K562 (cell line): Measurements from ENCODE around the gene STX1A. TPM values are rescaled to one million over a fixed set of nuclear protein-coding genes. Genes with fewer than 3 reads are reported as not detected.

Experiments used
- CHD1 ChIP-seq: fragments of 200-600 bp; sonication (generic); IDR thresholded peaks from one replicate; pipeline ENCODE4 v1.6.1; 2012; ENCODE audit warnings: mild to moderate bottlenecking, moderate library complexity, low read length, inconsistent platforms
- ESRRB ChIP-seq: fragments of 250-450 bp; sonication (Bioruptor Pico); IDR thresholded peaks from 2 replicates; pipeline ENCODE4 v1.5.0; 2020; ENCODE audit warnings: mild to moderate bottlenecking, moderate library complexity, borderline replicate concordance
- FOXK2 ChIP-seq, 2 experiments: fragments of 450-650 bp; IDR thresholded peaks in 1 of 2; conservative IDR thresholded peaks in 1 of 2; 2 replicates each; pipeline ENCODE4 v1.6.1; 2016; ENCODE audit warnings: low read depth in 2 of 2, mild to moderate bottlenecking in 1 of 2
- GATAD2A ChIP-seq: fragments of 450-650 bp; IDR thresholded peaks from 2 replicates; pipeline ENCODE4 v1.6.1; 2017
- GTF2F1 ChIP-seq: IDR thresholded peaks from 2 replicates; pipeline ENCODE4 v1.6.1; 2011; ENCODE audit warnings: low read depth, low read length, improper control_type of control experiment
- HDAC2 ChIP-seq: fragments of 450-650 bp; IDR thresholded peaks from 2 replicates; pipeline ENCODE4 v1.6.1; 2016; ENCODE audit warnings: mild to moderate bottlenecking
- NUFIP1 ChIP-seq: fragments of 450-650 bp; IDR thresholded peaks from 2 replicates; pipeline ENCODE4 v1.6.1; 2018; ENCODE audit not compliant: partially characterized antibody
- POLR2H ChIP-seq: IDR thresholded peaks from 2 replicates; pipeline ENCODE4 v1.6.1; 2016; ENCODE audit warnings: missing genetic modification characterization, low read depth, mild to moderate bottlenecking, control low read depth, missing compliant biosample characterization, moderate library complexity
- RBFOX2 ChIP-seq: fragments of 200-400 bp; formaldehyde crosslinking; IDR thresholded peaks from 2 replicates; pipeline ENCODE4 v1.6.1; 2017; ENCODE audit warnings: low read depth, mild to moderate bottlenecking, low read length, moderate library complexity
- SIRT6 ChIP-seq: IDR thresholded peaks from one replicate; pipeline ENCODE4 v1.6.1; 2012; ENCODE audit warnings: low read depth, mild to moderate bottlenecking, control low read depth, inconsistent platforms, low read length, moderate library complexity
- ZBTB1 ChIP-seq: sonication (generic); formaldehyde crosslinking; IDR thresholded peaks from 2 replicates; pipeline ENCODE4 v1.8.1; 2023; ENCODE audit warnings: missing genetic modification reagents, low read depth, mild to moderate bottlenecking, borderline replicate concordance
- ZBTB8A ChIP-seq: fragments of 450-650 bp; IDR thresholded peaks from 2 replicates; pipeline ENCODE4 v1.6.1; 2018; ENCODE audit warnings: mild to moderate bottlenecking, moderate library complexity; ENCODE audit not compliant: partially characterized antibody
- ZNF217 ChIP-seq: sonication (generic); formaldehyde crosslinking; IDR thresholded peaks from 2 replicates; pipeline ENCODE4 v1.8.0; 2022; ENCODE audit warnings: mild to moderate bottlenecking, missing genetic modification reagents
- ZNF324 ChIP-seq: fragments of 250-450 bp; sonication (Bioruptor Pico); IDR thresholded peaks from 2 replicates; pipeline ENCODE4 v1.4.0; 2020; ENCODE audit warnings: mild to moderate bottlenecking
- ZNF766 ChIP-seq: fragments of 200-800 bp; sonication (Bioruptor generic); conservative IDR thresholded peaks from 2 replicates; pipeline ENCODE4 v1.6.1; 2016; ENCODE audit warnings: missing genetic modification characterization, missing compliant biosample characterization
- polyA plus RNA-seq, 8 experiments: library from polyadenylated mRNA; depleted of rRNA in 4 of 8; stranded (reverse) in 5 of 8; unstranded in 3 of 8; fragments of >200 nt; fragmentation: Nextera tagmentation in 2 of 8; fragmentation: Illumina TruSeq in 1 of 8; extraction: Ambion mirVana in 2 of 8; extraction: Trizol in 1 of 8; gene quantifications; 2 replicates each; pipeline versions ENCODE4 v1.2.1 to v1.2.3, GENCODE V29; 2011 to 2014; ENCODE audit warnings: inconsistent platforms in 1 of 8, missing spikeins in 1 of 8
- total RNA-seq, 7 experiments: library from RNA; depleted of rRNA in 6 of 7; stranded (reverse); fragments of >200 nt in 6 of 7; fragmentation: Illumina TruSeq in 2 of 7; extraction: Trizol in 2 of 7; gene quantifications; 2 replicates each; pipeline versions ENCODE4 v1.2.1 to v1.2.3, GENCODE V29; 2011 to 2021; ENCODE audit warnings: low replicate concordance in 1 of 7
- TF ChIP-seq, protein P1 (sequence below): fragments of 450-650 bp; conservative IDR thresholded peaks from 2 replicates; pipeline ENCODE4 v1.6.1; 2016; ENCODE audit warnings: missing genetic modification characterization, low read depth, mild to moderate bottlenecking, missing compliant biosample characterization, moderate library complexity
- TF ChIP-seq, protein P2 (sequence below), 2 experiments: fragments of 450-650 bp; IDR thresholded peaks; 2 replicates each; pipeline ENCODE4 v1.6.1; 2016; ENCODE audit warnings: mild to moderate bottlenecking in 2 of 2, borderline replicate concordance in 1 of 2, low read depth in 1 of 2, moderate library complexity in 1 of 2

STX1A gene
- total and polyA plus RNA-seq, 9 of the 15 experiments (the other 6 are each of a cell fraction or from before 2014, with no cell fraction given), result 0.04 to 15.1 (median 6.3) TPM

DNA sequence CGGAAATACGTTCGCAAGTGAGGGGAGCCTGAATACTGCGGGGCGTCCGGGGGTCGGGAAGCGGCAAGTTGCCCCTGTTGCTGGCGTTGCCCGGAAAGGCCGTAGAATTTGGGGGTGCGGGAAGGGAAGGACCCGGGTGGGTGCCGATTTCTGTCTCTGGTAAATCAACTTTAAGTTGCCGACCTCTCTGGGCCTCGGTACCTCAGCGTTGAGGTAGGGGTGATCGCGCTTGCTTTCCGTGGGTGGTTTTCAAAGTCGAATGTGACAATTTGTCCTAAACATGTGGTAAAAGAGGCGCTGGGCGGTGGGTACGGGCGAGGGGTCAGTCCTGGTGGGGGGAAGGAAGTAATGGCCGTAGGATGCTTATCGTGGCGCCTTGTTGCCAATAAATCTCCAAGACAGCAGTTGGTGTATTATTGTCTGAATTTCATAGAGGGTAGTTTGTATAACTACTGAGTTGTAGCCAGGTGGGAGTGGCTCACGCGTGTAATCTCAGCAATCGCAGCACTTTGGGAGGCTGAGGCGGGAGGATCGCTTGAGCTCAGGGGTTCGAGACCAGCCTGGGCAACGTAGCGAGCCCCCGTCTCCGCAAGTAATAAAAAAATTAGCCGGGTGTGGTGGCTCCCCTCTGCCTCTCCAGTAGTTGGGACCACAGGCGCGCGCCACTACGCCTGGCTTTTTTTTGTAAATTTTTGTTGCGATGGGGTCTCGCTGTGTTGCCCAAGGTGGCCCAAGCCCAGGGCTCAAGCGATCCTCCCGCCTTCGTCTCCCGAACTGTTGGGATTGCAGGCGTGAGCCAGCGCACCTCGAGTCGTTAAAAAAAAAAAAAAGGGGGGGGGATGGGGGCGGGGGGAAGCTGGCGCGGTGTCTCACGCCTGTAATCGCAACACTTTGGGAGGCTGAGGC lies 35.4 kb downstream of the STX1A start (continued):
- TF ChIP-seq FOXK2 (conservative IDR thresholded peaks at IDR 0.05 in 1 of 2, IDR thresholded peaks at IDR 0.05 in 1 of 2; ENCODE audit: low read depth in 2 of 2) (0 out of 4 replicates have a peak, but pooled peaks of 1 of the 2 experiments have one; percentile 13), ZNF766 (CRISPR knock-in tag) (no peak), NUFIP1 (no peak), SIRT6 (no peak), POLR2H (tag) (no peak; the same call in 1 of the 2 replicates), ZBTB8A (no peak), ESRRB (CRISPR knock-in tag) (no peak), ZNF217 (CRISPR knock-in tag) (no peak), CHD1 (no peak), RBFOX2 (peak; percentile 62), HDAC2 (no peak), GATAD2A (no peak), GTF2F1 (no peak), ZNF324 (CRISPR knock-in tag) (no peak), ZBTB1 (no peak)
- TF ChIP-seq, protein P1, sequence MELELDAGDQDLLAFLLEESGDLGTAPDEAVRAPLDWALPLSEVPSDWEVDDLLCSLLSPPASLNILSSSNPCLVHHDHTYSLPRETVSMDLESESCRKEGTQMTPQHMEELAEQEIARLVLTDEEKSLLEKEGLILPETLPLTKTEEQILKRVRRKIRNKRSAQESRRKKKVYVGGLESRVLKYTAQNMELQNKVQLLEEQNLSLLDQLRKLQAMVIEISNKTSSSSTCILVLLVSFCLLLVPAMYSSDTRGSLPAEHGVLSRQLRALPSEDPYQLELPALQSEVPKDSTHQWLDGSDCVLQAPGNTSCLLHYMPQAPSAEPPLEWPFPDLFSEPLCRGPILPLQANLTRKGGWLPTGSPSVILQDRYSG (tag), result no peak
- TF ChIP-seq, protein P2, sequence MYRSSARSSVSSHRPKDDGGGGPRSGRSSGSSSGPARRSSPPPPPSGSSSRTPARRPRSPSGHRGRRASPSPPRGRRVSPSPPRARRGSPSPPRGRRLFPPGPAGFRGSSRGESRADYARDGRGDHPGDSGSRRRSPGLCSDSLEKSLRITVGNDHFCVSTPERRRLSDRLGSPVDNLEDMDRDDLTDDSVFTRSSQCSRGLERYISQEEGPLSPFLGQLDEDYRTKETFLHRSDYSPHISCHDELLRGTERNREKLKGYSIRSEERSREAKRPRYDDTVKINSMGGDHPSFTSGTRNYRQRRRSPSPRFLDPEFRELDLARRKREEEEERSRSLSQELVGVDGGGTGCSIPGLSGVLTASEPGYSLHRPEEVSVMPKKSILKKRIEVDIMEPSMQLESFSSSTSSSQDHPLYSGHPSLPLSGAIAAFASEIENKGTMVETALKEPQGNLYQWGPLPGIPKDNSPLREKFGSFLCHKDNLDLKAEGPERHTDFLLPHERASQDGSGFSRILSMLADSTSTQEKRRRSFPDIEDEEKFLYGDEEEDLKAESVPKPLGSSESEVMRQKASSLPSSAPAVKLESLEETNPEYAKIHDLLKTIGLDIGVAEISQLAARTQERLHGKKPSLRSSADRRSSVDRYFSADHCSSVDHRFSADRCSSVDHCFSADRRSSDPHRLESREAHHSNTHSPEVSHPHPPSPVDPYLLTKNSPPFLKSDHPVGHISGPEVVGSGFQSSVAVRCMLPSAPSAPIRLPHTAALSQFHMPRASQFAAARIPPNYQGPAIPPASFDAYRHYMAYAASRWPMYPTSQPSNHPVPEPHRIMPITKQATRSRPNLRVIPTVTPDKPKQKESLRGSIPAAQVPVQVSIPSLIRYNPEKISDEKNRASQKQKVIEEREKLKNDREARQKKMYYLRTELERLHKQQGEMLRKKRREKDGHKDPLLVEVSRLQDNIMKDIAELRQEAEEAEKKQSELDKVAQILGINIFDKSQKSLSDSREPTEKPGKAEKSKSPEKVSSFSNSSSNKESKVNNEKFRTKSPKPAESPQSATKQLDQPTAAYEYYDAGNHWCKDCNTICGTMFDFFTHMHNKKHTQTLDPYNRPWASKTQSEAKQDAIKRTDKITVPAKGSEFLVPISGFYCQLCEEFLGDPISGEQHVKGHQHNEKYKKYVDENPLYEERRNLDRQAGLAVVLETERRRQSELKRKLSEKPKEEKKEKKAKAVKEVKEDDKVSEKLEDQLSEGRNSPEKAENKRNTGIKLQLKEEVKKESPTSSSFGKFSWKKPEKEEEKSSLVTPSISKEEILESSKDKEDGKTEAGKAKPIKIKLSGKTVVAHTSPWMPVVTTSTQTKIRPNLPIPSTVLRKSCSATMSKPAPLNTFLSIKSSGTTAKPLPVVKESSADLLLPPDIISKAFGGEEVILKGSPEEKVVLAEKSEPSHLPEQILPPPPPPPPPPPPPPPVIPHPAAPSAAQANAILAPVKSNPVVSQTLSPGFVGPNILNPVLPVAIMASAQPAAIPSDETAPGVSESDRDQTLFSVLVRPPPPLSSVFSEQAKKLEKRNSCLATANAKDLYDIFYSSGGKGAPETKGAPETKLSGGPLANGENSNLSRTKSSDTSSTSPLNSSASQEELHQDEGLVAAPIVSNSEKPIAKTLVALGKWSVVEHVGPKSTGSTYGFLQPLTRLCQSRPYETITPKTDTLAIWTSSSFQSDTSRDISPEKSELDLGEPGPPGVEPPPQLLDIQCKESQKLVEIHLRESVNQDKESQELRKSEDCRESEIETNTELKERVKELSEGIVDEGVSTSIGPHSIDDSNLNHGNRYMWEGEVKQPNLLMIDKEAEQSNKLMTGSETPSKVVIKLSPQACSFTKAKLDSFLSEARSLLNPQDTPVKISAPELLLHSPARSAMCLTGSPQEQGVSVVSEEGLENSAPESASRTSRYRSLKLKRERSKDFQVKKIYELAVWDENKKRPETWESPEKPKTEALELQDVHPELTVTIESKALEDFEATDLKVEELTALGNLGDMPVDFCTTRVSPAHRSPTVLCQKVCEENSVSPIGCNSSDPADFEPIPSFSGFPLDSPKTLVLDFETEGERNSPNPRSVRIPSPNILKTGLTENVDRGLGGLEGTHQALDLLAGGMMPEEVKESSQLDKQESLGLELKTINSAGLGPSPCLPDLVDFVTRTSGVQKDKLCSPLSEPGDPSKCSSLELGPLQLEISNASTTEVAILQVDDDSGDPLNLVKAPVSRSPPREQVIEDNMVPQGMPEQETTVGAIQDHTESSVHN (IDR thresholded peaks at IDR 0.05; ENCODE audit: borderline replicate concordance in 1 of 2, low read depth in 1 of 2), result no peak
